Heart left ventricle (tissue), 16 donors: Measurements from ENCODE around the gene NUP214. TPM values are rescaled to one million over a fixed set of nuclear protein-coding genes. Genes with fewer than 3 reads are reported as not detected.

Source experiments
- ATAC-seq, 4 donors: fragments of 200-7000 bp; cut with Tn5 transposase; one replicate each; pipeline ENCODE4 v1.9.1; 2020 to 2022; ENCODE audit warnings: moderate library complexity in 4 of 4, mild to moderate bottlenecking in 3 of 4, moderate number of reproducible peaks in 1 of 4
- DNase-seq, 5 donors: peaks; one replicate each; pipeline ENCODE4 v3.0.0-alpha.2; 2020
- H3K27ac ChIP-seq, 12 donors: fragments of 200-600 bp; sonication (generic) in 4 of 12; one replicate each; pipeline versions ENCODE4 v1.5.0 to v1.8.0; 2016 to 2022; ENCODE audit warnings: mild to moderate bottlenecking in 2 of 12
- H3K27me3 ChIP-seq, 9 donors: fragments of 200-600 bp; sonication (generic) in 2 of 9; one replicate each; pipeline versions ENCODE4 v1.5.1 to v1.8.0; 2016 to 2022; ENCODE audit warnings: mild to moderate bottlenecking in 3 of 9
- H3K36me3 ChIP-seq, 9 donors: fragments of 200-600 bp; sonication (generic) in 2 of 9; one replicate each; pipeline versions ENCODE4 v1.5.0 to v1.8.0; 2018 to 2022; ENCODE audit warnings: mild to moderate bottlenecking in 2 of 9
- H3K4me1 ChIP-seq, 12 donors: fragments of 200-600 bp; sonication (generic) in 4 of 12; one replicate each; pipeline versions ENCODE4 v1.5.0 to v1.8.0; 2016 to 2022; ENCODE audit warnings: mild to moderate bottlenecking in 3 of 12
- H3K4me3 ChIP-seq, 12 donors: fragments of 200-600 bp; sonication (generic) in 4 of 12; one replicate each; pipeline versions ENCODE4 v1.5.0 to v1.8.0; 2017 to 2022; ENCODE audit warnings: mild to moderate bottlenecking in 9 of 12, moderate library complexity in 4 of 12
- H3K9me3 ChIP-seq, 12 donors: fragments of 200-600 bp; sonication (generic) in 4 of 12; one replicate each; pipeline versions ENCODE4 v1.5.0 to v1.8.0; 2016 to 2022; ENCODE audit warnings: mild to moderate bottlenecking in 1 of 12
- CTCF ChIP-seq, 12 donors: fragments of 200-600 bp; sonication (generic) in 4 of 12; IDR thresholded peaks; one replicate each; pipeline versions ENCODE4 v1.5.0 to v1.8.0; 2018 to 2022; ENCODE audit warnings: antibody characterized with exemption in 12 of 12, mild to moderate bottlenecking in 5 of 12
- POLR2A ChIP-seq, 2 donors: fragments of 450-650 bp; IDR thresholded peaks; one replicate each; pipeline ENCODE4 v1.6.1; 2017; ENCODE audit warnings: antibody characterized with exemption in 2 of 2, mild to moderate bottlenecking in 2 of 2, moderate library complexity in 2 of 2
- WGBS, 4 donors: extraction: QIAGEN DNeasy Blood & Tissue Kit in 2 of 4; methylation state at CpG; one replicate each; pipeline versions ENCODE4 v1.1.5 to v1.1.7; 2013 to 2018; 5-methylcytosine and 5-hydroxymethylcytosine counted together
- intact Hi-C, 10 donors: fragments of 100-400 bp; cut with DNase I; formaldehyde crosslinking; loops; one replicate each; pipeline versions ENCODE4 v1.11.1 to v1.14.2; 2022
- polyA plus RNA-seq, 2 donors: library from polyadenylated mRNA; stranded (reverse); fragments of 200-250 nt; gene quantifications; one replicate each; pipeline ENCODE4 v1.2.3, GENCODE V29; 2013
- total RNA-seq, 9 donors: library from RNA; depleted of rRNA in 2 of 9; stranded (reverse); fragments of >200 nt in 2 of 9; fragmentation: NEBNext Ultra II Directional in 3 of 9; extraction: Animal tissue kit (Norgen Biotek cat#: 25700) in 3 of 9; gene quantifications; one replicate each; pipeline versions ENCODE4 v1.1.0 to v1.2.4, GENCODE V29; 2016 to 2023
- donor health status: ischemic (EF 13 %, LVEDD 7.1; RV severe dilation, severe dysfunction).
- donor health status: healthy with polysubstance abuse.
- donor health status: DM: no; HTN: yes; CAD: no.
- donor health status: DM: no; HTN: no; CAD: no.
- donor health status: ischemic (EF 25% LVEDD 6.9; RV normal size, moderate dysfunction).
- donor health status: ischemic (EF 25% LVEDD 5.7; RV mildly dilated, moderate dysfunction).
- donor health status: healthy.
- donor health status: DM: yes; HTN: yes; CAD: no.
- donor health status: ischemic (EF 35%, LVEDD 5.7; RV mildly dilated, moderate dysfunction).
- donor health status: nonischemic (EF 11% LVEDD 7.7; RV severe dilation, severe dysfunction).
- donor health status: DM: yes; HTN: yes; CAD: no.
- donor health status: PGD.
- donor health status: ischemic (EF 29% LVEDD 5.4; RV normal size, mild dysfunction).
- donor health status: nonischemic (EF 23%, LVEDD 6.1; RV moderate dilation, normal function).

NUP214 gene
- total and polyA plus RNA-seq, 11 donors: 13.7 to 45.1 (median 23.6) TPM

- Histone ChIP-seq H3K27ac (peak overlapping the region in 2 of 12 donors; percentile 26 to 31), H3K4me1 (peaks cover 0 to 29% (median 6%) of the 10 kb centered on the region in 12 donors), H3K36me3 (peaks cover 2 to 98% (median 79%) of the 10 kb centered on the region in 9 donors), H3K4me3 (no peak overlapping the region), H3K27me3 (no peaks in the 10 kb centered on the region), H3K9me3 (no peaks in the 10 kb centered on the region)
- ATAC-seq (peak in 1 of 4 donors; percentile 18), DNase-seq (no peak)
- intact Hi-C loops: loop anchor here in 9 of 10 donors (1.0 to 10.0 kb wide), 8 partner anchors 95 to 157 kb away; partner anchors contain the start of gene FAM78A (in 4 of the 9)
- no peak for TF ChIP-seq POLR2A (IDR thresholded peaks at IDR 0.05)
- TF ChIP-seq CTCF (IDR thresholded peaks at IDR 0.05): no peak
- 69 to 73% (median 70%) methylated on average over 4 of the region's 4 CpGs for WGBS, 4 donors
Measured at GRCh38 chr9:131179561-131180219, 54.3 kb downstream of the NUP214 start.

GRCh38 chr9:131180454-131180853 is 55.1 kb downstream of the NUP214 start:
- intact Hi-C loops: loop anchor here in 4 of 10 donors (2.0 to 10.0 kb wide), 5 partner anchors 94 to 156 kb away; partner anchors contain the start of gene FAM78A (in 2 of the 4)
- H3K27ac ChIP-seq: peak overlapping the region in 2 of 12 donors; percentile 18 to 39
- H3K27me3 ChIP-seq: no peaks in the 10 kb centered on the region
- H3K9me3 ChIP-seq: no peaks in the 10 kb centered on the region
- no peak overlapping the region for H3K4me3 ChIP-seq
- ATAC-seq: peak in 3 of 4 donors; percentile 40 to 62 (median 54)
- TF ChIP-seq CTCF (IDR thresholded peaks at IDR 0.05) (no peak), POLR2A (IDR thresholded peaks at IDR 0.05) (no peak)
- WGBS, 4 donors: 48 to 55% (median 52%) methylated on average over 6 of the region's 6 CpGs
- peaks cover 2 to 97% (median 79%) of the 10 kb centered on the region in 9 donors for H3K36me3 ChIP-seq
- peaks cover 0 to 29% (median 6%) of the 10 kb centered on the region in 12 donors for H3K4me1 ChIP-seq
- no peak for DNase-seq

- no peaks in the 10 kb centered on the region for H3K9me3 ChIP-seq
- ATAC-seq: no peak
- H3K36me3 ChIP-seq: peaks cover 2 to 97% (median 72%) of the 10 kb centered on the region in 9 donors
- 82 to 86% (median 85%) methylated on average over 6 of the region's 6 CpGs for WGBS, 4 donors
- peaks cover 0 to 29% (median 7%) of the 10 kb centered on the region in 12 donors for H3K4me1 ChIP-seq
- H3K27ac ChIP-seq: peak overlapping the region in 3 of 12 donors; percentile 12 to 39 (median 18)
- no peaks in the 10 kb centered on the region for H3K27me3 ChIP-seq
- TF ChIP-seq POLR2A (IDR thresholded peaks at IDR 0.05) (no peak), CTCF (IDR thresholded peaks at IDR 0.05) (peak in 2 of 12 donors; percentile 8 to 33)
- DNase-seq: no peak
- no peak overlapping the region for H3K4me3 ChIP-seq
- intact Hi-C loops: loop anchor here in 4 of 10 donors (2.0 to 10.0 kb wide), 5 partner anchors 94 to 156 kb away; partner anchors contain the start of gene FAM78A (in 2 of the 4)
Measured at GRCh38 chr9:131181091-131181681, 55.8 kb downstream of the NUP214 start.

- 60 to 63% (median 63%) methylated on average over 3 of the region's 3 CpGs for WGBS, 4 donors
- intact Hi-C loops: loop anchor here in 3 of 10 donors (5.0 to 10.0 kb wide), 3 partner anchors 41 to 89 kb away; partner anchors contain the start of gene FAM78A (in 1 of the 3)
- Histone ChIP-seq H3K27me3 (no peaks in the 10 kb centered on the region), H3K4me1 (peaks cover 0 to 4% (median 0%) of the 10 kb centered on the region in 12 donors), H3K4me3 (no peak overlapping the region), H3K9me3 (no peaks in the 10 kb centered on the region), H3K36me3 (peaks cover 2 to 97% (median 74%) of the 10 kb centered on the region in 9 donors), H3K27ac (no peak overlapping the region)
- DNase-seq (no peak), ATAC-seq (peak; percentile 47 to 75 (median 67))
- TF ChIP-seq POLR2A (IDR thresholded peaks at IDR 0.05) (no peak), CTCF (IDR thresholded peaks at IDR 0.05) (no peak)
Measured at GRCh38 chr9:131185924-131186323, 60.5 kb downstream of the NUP214 start.
